COR-L47 (cell line): ENCODE measurements around the gene GPRIN1.

Source experiments
- DNase-seq: peaks from one replicate; lab custom pipeline; 2025; lab: John Stamatoyannopoulos, UW

Gene GPRIN1

DNA sequence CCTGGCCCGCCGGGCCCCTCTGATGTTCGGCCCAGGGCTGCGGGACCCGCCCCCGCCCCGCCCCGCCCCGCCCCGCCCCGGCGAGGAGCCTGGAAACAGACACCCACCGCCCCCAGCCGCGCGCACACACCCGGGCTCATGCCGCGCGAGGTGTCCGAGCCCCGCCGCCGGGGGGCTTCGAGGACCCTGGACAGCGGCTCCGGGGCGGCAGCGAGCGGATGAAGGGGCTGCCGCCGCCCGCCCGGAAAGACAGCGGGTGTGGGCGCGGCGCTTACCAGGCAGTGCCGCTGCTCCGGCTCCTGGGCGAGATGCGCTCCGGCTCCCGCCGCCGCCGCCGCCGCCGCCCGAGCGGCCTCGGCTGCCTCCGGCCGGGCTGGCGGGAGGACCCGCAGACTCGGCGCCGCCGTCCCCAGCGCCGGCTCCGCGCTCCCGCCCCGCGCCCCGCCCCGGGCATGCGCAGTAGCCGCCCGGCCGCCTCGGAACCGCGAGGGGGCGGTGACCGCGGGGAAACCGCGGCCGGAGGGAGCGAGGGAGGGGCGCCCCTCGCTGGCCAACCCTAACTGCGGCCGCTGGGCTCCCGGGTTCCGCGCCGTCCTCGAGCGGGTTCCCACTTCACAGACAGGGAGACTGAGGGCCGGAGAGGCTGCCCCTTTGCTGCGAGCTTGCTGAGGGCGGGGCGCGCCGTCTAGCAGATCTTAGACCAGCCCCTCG lies at the start of gene GPRIN1:
TSS of gene GPRIN1 (minus strand) at position 433 of the 711 bp plus-strand sequence. CDS start 10,322 bp downstream, outside the sequence.
- peak; percentile 81 for DNase-seq

DNA sequence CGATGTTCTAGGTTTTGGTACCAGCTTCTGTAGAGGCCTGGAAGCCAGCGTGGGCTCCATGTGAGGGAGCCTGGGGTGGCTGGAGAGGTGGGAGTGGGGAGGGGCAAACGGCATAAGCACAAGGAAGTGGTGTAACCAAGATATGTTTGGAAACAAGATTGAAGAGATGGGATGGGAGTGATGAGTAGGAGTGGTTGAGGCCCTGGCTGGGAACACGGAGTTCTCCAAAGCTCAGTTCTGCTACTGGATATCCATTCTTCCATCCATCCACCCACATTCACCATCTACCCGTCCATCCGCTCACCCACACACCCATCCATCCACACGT lies 49.5 kb upstream of the GPRIN1 start:
- no peak for DNase-seq

DNA sequence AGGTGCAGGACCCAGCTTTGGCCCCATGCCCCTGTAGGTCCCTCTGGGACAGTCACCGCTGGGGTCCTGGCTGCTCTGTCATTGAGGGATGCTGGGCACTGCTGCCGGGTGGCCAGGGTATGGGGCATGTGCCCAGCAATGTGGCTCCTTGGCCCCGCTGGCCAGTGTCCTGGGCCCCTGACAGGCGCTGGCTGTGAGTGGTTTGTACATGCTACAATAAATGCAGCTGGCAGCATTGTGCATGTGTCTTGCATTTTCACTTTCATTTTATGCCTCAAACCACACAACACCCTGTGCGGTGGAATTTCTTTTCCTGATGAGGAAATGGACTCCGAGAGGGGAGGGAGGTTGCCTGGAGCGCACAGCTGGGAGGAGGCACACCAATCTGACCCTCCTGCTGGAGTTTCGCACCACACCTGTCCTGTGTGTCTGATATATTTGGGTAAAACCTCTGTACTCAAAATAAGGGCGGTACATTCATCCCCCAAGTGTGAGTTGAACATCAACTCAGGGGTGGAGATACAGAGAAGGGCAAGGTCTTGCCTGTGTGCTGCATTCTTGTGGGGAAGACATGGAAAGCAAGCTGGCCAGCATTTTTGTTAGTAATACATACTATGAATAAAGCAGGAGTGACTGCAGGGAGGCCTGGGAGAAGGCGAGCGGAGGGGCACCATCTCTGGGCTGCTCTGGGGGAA lies 49.0 kb upstream of the GPRIN1 start:
- no peak for DNase-seq

DNA sequence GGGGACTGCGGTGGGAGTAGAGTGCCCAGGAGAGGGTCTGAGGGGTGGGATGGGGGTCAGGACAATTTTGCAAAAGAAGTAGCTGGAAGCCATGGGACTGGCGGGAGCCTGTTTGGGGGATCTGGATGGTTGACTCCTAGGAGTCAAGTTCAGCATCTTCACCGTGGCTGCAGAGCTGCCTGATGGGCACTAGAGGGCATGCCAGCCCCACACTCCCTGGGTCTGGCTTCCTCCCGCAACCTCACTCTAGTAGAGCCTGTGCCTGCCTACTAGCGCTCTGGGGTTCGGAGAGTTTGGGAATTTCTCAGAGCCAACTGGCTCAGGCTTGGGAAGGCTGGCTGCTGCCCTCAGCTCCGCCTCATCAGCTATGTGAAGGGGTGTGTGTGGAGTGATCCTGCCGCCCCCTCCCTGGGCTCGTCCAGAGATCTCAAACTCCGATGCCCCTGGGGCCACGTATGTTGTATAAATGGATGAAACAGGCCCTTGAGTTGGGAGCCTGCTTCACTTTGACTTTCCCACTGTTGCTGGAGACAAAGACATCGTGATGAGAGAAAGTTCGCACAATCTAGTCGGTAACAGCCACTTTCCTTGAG lies 48.1 kb upstream of the GPRIN1 start:
- peak; percentile 65 for DNase-seq

DNA sequence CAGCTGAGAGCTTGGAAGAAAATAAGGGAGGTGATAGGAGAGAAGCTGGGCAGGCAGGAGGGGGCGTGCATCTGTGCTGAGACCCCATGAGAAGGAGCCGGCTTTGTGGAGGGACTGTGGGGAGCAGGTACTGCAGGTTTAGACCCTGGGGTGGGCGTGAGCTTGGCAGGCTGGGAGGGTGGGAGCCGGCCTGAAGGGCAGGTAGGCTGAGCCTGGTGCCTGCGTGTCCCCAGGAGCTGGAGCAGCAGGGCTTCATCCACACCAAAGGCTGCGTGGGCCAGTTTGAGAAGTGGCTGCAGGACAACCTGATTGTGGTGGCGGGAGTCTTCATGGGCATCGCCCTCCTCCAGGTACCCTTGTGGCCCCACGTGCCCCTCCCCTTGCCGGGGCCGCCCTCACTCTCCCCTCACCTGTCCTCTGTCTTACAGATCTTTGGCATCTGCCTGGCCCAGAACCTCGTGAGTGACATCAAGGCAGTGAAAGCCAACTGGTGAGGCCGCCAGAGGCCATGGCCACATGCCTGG lies 46.6 kb upstream of the GPRIN1 start:
- no peak for DNase-seq

DNA sequence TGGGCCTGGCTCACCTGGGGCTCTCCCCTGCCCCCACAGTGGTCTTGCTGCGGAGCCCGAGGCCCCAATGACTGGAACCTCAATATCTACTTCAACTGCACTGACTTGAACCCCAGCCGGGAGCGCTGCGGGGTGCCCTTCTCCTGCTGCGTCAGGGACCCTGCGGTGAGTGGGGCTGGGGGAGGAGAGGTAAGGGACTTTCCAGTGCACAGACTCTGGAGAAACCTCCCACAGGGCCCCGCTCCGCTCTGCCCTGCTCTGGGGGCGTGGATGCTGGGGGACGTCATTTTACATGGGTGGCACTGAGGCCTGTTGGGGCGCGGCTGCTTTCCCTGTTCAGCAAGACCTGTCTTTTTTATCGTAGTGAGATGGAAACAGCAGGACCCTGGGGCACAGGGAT lies 44.9 kb upstream of the GPRIN1 start:
- no peak for DNase-seq

DNA sequence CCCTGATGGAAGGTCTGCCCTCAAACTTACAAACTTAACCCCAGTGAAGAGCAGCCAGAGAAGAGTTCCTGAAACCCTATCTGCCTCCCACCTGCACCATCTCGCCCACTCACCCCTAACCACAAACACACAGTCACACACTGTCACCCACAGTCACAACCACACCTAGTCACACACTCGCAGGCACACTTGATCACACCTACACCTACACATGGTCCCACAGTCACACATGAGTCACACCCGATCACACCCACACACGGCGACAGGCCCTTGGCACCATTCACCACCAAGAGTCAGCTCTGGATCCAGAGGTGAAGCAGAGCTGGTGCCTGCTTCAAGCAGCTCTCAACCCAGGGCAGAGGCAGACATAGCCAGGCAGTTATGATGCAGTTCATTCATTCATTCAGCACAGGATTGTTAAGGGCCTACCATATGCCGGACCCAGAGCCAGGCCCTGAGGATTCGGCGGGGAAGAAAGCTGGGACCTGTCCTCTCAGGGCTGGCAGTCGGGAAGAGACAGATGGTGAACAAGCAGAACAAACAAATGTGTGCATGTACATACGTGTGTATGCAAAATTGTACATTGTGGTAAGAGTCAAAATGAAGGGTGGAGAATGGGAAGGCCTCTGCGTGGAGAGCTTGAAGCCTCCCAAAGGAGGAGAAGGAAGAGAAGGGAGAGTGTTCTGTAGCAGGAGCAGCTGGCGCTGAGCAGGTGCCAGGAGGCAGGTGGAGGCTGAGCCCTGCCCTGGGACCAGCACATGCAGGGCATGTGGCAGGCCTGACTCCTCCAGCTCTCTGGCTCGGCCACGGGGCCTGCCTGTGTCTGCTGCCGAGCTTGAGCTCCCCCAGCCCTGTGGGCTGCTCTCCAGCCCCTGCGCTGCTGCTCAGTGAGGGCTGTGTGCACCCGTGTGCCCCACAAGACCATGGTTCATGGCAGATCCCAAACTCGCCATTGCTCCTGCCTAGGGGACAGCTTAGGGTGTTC lies 43.7 kb upstream of the GPRIN1 start:
- no peak for DNase-seq

DNA sequence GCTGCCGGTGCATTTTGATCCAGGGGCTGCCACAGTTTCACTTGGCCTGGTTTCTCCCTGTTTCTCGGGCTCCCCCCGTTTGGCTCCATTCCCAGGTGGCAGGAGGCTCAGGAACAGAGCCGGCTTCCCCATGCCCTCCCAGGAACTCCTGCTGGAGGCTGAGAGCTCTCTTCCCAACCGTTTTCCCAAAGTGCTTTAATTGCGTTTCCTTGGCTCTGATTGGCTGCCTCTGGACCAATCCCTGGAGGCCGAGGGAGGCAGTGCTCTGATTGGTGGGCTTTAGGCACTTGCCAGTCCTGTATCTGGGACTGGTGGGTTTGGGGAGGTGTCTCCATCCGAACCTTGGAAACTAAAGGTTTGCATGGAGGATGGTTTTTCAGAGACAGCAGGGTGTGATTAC lies 42.2 kb upstream of the GPRIN1 start:
- DNase-seq, result peak; percentile 28

DNA sequence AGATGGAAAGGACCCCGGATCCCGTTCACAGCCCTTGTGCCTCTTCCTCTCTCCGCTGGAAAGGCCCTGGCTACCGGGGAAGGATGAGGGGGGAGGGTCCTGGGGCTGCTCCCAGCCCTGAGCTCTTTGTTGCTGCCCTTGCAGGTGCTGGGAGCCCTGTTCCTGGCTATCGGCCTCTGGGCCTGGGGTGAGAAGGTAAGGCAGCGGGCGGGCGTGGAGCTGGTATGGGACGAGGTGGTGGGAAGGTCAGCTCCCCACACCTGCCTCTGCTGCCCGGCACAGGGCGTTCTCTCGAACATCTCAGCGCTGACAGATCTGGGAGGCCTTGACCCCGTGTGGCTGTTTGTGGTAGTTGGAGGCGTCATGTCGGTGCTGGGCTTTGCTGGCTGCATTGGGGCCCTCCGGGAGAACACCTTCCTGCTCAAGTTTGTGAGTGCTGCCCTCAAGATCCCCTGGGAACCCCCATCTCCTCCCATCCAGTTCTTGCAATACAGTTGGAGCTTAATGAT lies 41.6 kb upstream of the GPRIN1 start:
- no peak for DNase-seq

DNA sequence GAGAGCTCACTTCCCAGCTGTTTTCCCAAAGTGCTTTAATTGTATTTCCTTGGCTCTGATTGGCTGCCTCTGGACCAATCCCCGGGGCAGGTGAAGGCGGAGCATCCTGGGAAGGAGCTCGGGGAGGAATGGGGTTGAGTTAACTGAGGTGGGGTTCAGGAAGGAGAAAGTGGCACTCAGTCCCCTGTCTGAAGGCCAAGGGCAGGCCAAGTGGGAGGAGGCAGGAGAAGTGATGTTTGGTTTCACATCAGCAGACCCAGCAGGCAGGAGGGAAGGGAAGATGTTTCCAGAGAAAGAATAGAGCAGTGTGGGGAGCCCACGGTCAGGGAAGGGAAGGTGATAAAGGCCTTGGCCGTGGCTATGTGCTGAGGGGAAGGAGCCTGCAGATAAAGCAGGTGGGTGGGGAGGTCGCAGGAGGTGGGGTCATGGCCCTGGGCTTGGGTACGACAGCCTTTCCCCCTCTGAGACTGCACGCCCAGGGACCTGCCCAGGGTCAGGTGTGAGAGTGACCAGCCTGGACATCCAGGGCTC lies 40.5 kb upstream of the GPRIN1 start:
- DNase-seq, result peak; percentile 27

DNA sequence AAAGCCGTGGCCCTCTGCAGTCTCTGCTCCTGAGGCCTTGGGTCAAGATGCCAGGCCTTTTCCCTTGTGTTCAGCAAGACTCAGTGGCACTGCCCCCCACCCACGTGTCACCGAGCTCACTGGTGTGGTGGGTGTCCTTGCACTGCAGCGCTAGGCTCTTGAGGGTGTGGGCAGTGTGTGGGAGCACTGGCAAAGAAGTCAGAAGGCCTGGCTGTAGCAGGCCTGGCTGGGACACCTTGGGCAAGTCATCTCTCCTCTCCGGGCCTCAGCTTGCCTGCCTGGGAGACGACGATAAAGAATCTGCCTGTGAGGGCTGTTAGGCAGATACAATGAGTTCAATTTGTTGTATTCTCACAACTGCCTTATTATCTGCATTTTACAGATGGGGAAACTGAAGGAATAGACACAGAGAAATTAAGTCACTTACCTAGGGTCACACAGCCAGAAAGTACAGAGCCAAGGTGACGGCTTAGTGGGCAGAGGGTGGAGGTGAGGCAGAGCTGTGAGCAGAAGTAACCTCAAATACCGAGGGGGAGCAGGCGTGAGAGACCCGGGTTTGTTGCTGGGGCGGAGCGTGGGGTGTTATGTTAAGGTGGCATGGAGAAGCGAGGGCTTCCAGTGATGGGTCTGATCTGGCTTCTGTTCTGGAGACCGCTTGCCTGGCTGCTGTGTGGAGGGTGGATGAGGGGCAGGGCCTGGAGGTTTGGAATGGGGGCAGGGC lies 38.7 kb upstream of the GPRIN1 start:
- no peak for DNase-seq

DNA sequence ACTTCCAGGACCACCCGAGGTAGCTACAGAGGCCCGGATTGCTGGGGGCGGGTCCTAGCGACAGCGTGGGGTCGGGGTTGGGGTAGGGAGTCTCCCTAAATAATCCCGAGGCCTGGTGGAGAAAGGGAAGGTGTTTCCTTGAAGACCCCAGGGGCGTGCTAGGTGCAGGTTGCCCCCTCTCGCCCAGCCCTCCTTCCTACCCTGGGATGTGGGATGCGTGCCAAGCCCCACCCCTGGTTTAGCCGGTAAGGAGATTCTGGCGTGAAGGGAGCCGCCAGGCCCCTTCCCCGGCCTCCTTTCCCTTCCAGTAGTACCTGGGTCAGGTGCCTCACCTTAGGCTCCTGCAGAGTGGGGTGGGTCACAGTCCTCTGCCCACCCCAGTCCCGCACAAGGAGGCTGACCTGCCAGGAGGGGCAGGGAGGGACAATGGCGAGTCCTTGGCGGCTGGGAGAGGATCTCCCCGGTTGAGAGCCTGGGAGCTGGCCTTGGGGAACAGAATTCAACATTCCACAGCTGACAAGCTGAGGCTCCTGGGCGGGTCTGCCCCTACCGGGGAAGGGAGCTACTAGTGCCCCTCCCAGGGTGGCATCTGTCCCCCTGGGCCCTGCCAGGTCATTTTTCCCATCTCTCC lies 38.0 kb upstream of the GPRIN1 start:
- peak; percentile 52 for DNase-seq

DNA sequence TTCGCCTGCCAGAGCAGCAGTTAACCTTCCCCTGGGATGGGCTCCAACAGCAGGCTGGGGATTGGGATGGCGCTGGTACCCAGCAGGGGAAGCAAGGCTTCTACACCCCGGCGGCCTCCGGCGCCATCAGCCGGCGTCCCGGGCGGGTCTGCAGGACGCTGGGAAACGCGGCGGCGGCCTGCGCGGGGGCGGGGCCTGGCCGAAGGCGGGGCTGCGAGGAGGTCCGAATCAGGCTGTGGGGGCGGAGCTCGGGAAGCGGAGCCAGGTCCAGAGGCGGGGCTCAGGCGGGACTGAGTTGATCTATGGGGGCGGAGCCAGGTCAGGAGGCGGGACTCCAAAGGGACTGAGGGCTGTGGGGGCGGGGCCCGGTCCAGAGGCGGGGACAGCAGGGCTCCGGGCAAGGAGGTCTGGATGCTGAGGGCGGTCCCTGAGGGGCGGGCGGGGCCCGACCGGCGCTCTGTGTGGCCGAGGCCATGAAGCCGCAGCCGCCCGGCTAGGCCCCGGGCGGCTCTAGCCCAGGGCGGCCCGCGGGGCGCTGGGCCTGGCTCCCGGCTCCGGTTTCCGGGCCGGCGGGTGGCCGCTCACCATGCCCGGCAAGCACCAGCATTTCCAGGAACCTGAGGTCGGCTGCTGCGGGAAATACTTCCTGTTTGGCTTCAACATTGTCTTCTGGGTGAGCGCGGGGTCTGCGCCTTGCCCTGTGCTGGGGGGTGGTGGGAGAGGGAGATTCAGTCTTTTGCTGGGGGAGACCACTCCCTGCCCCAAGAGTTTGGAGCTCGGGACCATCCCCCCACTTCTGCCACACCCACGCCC lies 37.3 kb upstream of the GPRIN1 start, which contains the start of gene TSPAN17:
TSS of gene TSPAN17 (plus strand) at position 455 of the 813 bp plus-strand sequence. CDS start at position 587, 132 bp downstream.
- DNase-seq, result peak; percentile 100

DNA sequence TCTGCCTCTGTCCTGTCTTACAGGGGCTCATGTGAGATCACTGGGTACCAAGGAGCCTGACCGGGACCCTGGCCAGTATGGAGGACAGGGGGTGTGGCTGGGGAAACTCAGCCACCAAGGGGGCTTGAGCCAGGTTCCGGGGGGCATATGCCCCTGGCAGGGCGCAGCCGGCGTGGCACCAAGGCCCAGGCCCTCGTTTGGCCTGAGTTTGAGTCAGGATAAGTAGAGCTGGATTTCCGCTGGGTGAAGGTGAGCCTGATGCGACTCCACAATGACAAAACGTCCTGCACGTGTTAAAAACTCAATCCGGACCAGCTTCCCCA lies 36.7 kb upstream of the GPRIN1 start:
- no peak for DNase-seq

DNA sequence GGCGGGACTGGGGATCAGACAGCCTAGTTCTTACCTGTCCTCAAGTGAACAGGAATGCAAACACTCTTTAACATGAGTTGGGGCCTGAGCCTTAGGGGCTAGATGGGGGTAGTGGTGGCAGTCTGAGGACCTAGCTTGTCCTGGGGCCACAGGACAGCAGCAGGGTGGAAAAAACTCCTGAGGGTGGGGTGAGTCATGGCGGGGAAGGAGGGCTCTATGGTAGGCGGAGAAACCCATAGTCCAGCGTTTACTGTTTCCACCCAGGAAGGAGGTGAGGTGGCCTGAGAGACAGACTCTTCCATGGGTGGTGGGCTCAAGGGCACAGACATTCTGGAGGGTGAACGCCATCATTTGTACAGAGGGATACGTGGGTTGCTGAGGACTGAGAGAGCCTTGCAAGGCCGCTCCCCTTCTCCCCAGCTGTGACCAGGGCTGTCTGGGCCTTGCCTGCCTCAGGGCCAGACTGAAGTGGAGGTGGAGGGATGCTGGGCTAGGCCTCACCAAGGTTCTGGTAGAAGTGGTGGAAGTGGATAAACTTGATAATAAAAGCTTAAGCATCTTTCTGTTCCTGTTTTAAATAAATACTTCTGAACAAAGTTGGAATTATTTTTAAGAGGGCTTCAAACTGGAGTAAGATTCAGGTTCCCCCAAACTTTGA lies 36.2 kb upstream of the GPRIN1 start:
- DNase-seq, result no peak

DNA sequence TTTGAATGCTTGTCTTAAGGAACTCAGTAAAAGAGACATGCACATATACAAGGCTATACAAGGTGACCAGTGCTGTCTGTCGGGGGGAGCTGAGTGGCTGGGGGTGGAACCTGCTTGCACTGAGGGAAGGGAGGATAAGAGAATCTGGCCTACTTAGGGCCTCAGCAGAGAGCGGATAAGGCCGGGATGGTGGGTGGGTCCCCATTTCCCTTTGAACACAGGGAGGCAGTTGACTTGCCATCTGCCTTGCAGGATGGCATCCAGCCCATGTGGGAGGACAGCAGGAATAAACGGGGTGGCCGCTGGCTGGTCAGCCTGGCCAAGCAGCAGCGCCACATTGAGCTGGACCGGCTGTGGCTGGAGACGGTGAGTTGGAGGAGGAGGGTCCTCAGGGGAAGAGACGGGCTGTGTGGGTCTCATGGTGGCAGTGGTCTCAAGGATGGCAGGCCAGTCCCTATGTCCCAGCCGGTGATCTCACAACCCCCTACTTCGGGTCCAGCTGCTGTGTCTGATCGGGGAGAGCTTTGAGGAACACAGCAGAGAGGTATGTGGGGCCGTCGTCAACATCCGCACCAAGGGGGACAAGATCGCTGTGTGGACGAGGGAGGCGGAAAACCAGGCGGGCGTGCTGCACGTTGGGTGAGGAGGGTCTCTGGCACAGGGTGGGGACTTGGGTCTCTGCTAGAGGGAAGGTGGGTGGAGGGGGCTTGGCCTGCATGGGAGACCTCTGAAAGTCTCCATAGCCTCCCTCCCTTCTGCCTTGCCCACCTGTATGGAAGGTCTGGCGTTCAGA lies 35.1 kb upstream of the GPRIN1 start:
- DNase-seq, result no peak

DNA sequence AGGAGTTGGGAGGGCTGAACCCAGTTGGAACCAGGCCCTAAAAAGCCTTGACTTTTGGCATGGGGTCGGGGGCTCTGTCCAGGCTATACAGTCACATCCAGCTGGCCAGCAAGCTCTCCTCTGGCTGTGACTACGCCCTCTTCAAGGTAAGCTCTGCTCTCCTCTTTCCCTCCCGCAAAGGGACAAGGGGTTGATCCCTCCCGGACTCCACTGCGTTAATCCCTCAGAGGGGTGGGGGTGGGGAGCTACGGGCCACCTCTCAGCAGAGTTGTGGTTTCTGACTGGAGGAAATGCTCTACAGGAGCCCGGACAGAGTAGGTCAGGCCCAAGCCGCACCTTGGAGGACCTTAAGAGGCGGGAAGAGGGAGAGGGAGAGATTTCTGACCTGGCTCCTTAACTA lies 34.3 kb upstream of the GPRIN1 start:
- DNase-seq, result no peak
